Stimulated activated CD4-positive, alpha-beta T cell treated with anti-CD3 and anti-CD28 coated beads, Interleukin-4, amount 100 ng/mL, for 4 hours (primary cell): Measurements from ENCODE around the gene UBE2H.

ENCODE experiments used
- DNase-seq, 2 experiments: peaks; one replicate each; pipeline ENCODE4 v3.0.0-alpha.2; 2020

The UBE2H gene

GRCh38 chr7:129950191-129950932 lies 2.4 kb downstream of the UBE2H start:
- DNase-seq = no peak

GRCh38 chr7:129949292-129950133 lies 3.2 kb downstream of the UBE2H start:
- no peak for DNase-seq

GRCh38 chr7:129948877-129949291 lies 3.9 kb downstream of the UBE2H start:
- DNase-seq = peak; percentile 52 to 80

- no peak for DNase-seq
Measured at GRCh38 chr7:129948338-129948737, 4.4 kb downstream of the UBE2H start.

DNA sequence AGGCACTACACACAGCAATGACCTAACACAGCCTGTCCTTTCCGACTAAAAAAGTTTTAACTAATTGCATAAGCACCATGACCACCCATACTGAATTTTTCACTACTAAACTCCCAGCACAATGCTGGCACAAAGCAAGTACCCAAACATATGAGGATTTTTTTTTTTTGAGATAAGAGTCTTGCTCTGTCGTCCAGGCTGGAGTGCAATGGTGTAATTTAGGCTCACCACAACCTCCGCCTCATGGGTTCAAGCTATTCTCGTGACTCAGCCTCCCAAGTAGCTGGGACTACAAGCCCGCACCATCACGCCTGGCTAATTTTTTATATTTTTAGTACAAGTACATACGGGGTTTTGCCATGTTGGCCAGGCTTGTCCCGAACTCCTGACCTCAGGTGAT lies 5.1 kb downstream of the UBE2H start:
- DNase-seq = no peak

GRCh38 chr7:129947049-129947448 lies 5.7 kb downstream of the UBE2H start:
- DNase-seq = no peak

- DNase-seq = no peak
Measured at GRCh38 chr7:129946282-129946681, 6.5 kb downstream of the UBE2H start.

- no peak for DNase-seq
Measured at GRCh38 chr7:129943352-129943751, 9.4 kb downstream of the UBE2H start.

DNA sequence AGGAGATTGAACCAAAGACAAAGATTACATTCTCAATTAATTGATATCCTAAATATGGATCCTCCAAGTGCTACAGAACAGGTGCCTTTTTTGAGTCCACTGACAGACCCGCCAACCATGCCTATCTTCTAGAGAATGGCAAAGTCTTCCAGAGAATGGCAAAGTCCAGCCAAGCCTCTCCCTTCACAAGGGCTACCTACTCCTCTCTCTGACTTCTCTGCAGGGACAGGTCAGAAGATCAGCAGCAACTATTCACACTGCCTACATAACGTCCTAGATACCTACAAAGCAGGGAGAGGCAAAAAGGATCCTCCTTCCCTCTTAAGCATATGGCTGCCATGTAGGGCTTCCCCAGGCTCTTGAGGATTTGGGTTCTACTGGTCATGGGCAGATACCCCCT lies 12.4 kb downstream of the UBE2H start:
- no peak for DNase-seq

DNA sequence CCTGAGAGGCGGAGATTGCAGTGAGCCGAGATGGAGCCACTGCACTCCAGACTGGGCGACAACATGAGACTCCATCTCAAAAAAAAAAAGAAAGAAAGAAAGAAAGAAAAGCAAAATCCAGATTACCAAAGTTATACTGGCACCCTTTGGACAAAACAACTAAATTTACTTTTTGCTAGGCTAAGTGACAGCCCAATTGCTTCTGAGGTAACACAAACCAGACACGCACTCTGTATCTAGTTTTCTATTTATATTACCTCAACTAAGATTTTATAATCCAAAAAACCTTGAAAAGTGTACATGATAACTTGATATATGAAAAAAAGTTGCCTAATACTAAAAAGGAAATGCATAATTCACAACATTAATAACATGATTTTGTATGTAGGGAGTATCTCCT lies 12.9 kb downstream of the UBE2H start:
- no peak for DNase-seq

GRCh38 chr7:129933627-129934026 lies 19.1 kb downstream of the UBE2H start:
- DNase-seq = no peak

GRCh38 chr7:129926618-129927017 lies 26.1 kb downstream of the UBE2H start:
- no peak for DNase-seq

DNA sequence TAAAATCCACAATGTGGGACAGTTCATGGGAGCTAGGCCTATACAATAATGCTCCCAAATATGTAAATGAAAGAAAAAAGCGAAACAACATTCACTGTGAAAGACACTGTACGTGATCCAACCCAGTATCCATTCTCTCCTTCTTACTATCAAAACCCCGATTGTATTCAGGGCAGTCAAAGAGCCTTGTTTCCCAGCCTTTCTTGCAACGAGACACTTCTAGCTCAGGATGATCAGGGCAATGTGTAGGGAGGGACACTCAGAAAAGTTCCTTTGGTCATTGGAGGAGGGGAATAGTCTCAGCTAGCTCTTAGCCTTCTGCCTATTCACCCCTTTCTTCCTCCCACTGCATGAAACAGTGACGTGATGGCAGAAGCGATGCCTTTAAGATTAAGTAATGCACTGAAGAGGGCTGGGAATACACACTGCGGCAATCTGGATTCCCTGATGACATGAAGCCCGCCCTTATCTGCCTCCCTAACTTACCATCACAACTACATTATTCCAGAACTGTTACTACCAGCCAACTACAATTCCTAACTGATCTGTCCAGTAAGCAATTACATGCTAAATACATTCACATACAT lies 27.3 kb downstream of the UBE2H start:
- DNase-seq = no peak

- DNase-seq = no peak
Measured at GRCh38 chr7:129924602-129925001, 28.2 kb downstream of the UBE2H start.

DNA sequence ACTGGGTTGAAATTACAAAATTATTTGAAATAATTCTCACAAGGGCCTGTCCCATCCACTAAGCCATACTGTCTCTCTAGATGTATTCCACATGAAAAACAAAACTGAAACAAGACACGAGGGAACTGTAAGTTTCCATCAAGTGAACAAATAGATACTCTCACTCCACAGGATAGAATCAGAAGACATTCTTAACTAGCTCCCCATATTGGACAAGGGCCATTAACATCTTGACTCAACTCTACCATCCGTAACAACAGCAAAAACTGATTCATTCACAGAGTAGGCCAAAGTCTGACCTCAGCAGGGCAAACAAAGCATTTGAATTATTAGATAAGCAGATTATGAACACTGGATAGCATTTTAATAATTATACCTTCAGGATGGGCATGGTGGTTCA lies 29.1 kb downstream of the UBE2H start:
- DNase-seq = no peak

DNA sequence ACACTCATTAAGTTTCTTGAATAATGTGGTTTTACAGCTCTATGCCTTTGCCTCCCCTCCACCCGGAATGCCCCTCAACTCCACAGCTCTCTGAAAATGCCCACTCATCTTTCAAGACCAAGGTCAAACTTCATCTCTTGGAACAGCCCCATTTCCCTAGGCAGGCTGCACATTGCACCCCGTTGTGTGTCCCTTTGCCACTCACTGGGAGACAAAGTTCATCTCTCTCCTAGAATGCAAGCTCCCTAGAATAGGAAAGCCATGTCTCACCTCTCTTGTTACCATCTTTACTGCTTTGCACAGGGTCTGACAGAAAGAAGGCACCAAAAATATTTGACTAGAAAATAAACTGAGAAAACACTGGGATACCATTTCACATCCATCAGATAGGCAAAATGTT lies 33.3 kb downstream of the UBE2H start:
- DNase-seq = no peak

DNA sequence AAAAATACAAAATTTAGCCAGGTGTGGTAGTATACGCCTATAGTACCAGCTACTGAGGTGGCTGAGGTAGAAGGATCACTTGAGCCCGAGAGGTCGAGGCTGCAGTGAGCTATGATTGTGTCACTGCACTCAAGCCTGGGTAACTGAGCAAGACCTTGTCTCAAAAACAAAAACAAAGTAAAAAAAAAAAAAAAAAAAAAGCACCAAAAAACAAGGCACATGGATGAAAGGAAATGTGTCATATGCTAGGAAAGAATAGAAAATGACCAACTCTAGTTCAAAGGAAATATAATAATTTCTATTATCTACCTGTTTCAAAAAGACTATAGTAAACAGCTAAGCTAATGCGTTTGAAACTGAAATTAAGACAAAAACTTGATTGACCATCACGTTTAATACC lies 33.8 kb downstream of the UBE2H start:
- no peak for DNase-seq

- no peak for DNase-seq
Measured at GRCh38 chr7:129917934-129918333, 34.8 kb downstream of the UBE2H start.

DNA sequence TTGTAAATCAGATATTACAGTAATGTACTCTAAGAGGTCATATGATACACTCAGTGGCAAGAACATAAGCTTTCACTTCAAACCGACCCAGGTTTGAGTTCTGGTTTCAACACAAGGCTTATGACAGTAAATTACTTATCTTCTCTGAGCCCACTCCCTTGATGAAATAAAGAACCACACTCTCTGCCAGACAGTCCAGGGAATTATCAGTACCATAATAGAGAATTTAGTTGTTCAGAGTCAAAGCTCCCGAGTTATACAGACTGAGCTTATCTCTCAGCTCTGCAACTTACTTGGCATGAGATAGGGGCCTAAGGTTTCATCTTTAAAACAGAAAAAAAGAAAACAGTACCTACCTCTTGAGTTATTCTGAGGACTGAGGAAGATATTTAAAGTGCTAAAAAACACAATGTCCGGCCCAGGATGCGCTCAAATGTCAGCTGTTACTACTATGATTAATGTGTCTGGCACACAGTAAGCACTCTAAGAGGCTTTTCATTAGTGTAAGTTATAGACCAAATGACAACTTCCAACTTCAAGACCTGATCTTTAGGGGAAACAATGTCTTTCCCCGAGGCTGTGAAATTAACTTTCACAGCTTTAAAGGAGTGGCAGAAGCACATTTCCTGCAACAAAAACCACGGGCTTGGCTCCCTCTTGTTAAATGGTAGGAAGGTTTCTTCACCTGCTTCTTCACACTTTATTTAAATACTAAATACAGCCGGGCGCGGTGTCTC lies 38.1 kb downstream of the UBE2H start:
- no peak for DNase-seq

DNA sequence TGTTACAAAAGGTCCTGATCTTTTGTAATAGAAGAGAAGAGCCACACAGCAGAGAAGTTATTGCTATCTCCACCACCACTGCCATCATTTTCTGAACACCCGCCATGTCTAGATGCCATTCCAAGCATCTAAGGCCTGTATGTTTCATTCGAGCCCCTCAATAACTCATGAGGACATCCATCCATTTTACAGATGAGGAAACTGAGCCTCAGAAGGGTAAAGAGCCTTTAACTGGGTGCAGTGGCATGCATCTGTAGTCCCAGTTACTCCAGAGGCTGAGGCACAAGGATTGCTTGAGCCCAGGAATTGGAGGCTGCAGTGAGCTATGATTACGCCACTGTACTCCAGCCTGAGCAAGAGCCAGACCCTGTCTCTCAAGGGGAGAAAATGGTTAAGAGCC lies 39.3 kb downstream of the UBE2H start:
- no peak for DNase-seq

- no peak for DNase-seq
Measured at GRCh38 chr7:129911790-129912189, 41.0 kb downstream of the UBE2H start.

GRCh38 chr7:129909669-129910068 lies 43.1 kb downstream of the UBE2H start:
- DNase-seq = no peak

DNA sequence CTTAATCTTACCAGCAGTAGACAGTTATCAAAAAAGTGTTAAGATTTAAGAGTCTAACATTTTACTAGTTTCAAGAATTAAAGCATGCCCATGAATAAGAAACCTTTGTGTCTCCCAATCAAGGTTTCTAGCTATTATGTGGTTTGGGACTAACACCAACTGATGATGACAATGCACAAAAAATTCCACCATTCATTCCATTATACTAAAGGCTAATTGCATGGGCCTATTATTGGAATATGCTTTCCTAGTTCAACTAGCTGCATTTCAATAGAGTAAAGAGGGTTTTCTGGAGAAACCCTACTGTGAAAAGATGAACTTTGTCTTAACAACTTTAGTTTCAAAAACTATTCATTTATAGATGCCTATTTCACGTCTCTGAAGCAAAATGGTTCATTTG lies 44.6 kb downstream of the UBE2H start:
- no peak for DNase-seq
